Measurements from ENCODE around the gene AEN. TPM values are rescaled to one million over a fixed set of nuclear protein-coding genes. Genes with fewer than 3 reads are reported as not detected.

Gene AEN
- total and polyA plus RNA-seq, 2 donors (not counting 3 experiments of a cell fraction or from before 2014, with no cell fraction given) = 34.2 to 35.6 TPM

DNA sequence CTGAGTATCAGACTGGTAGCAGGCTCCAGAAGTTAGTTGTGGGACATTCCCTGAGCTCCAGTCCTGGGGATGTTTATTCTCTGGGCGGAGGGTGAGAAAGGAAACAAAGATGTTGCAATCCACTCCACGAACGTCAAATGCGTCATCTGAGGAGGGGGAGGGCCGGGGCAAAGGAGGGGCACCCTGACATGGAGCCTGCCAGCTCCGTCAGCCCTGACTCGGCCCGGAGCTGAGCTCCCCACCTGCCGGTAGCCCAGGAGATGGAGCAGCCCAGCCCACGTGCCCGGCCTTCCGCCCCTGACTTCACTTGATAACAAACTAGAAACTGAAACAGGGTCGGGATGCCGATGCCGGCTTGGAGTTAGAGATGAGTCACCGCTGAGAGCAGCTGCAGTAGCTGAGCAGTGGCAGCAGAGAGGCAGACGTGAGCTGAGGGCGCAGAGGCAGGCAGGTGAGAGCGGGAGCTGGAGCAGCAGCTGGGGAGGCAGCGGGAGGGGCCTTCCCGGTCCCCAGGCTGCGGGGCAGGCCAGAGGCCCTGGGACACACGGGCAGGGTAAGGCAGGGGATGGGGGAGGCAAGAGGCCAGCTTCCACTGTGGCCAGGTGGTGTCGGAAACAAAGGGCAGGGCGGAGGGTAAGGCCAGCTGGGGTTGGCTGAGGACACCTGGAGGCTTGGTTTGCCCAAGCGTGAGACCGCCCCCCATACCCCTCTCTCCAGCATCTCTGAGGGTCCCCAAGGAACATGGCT is 17.7 kb downstream of the AEN start, which contains the start of gene ISG20:
Gene ISG20 (plus strand): TSS at position 391 of the 747 bp plus-strand sequence. CDS start 351 bp downstream, at position 742.
- intact Hi-C loops (cut with micrococcal nuclease) (loop anchor here (1.0 kb wide), 4 partner anchors 8 to 170 kb away; partner anchors contain the start of gene AEN), dilution Hi-C loops (cut with MboI; ENCODE audit: extremely low pct_ligation_motif_present, low sequenced_read_pairs) (no loop called here)
- BruUV-seq (replicated peaks) = no TSS peak
- H3K79me2 ChIP-seq (ENCODE audit: control insufficient read depth, insufficient read depth, low read length) = no peaks in the 10 kb centered on the region
- peak within 1 kb of the TSS; percentile 86 for H3K27ac ChIP-seq (ENCODE audit: insufficient read depth, low read depth, low read length)
- no peak within 1 kb of the TSS for H2AFZ ChIP-seq (ENCODE audit: low read depth, low read length)
- H3K4me1 ChIP-seq (ENCODE audit: control insufficient read depth, extremely low read depth, insufficient read depth, low read length) = peaks cover 21% of the 10 kb centered on the region
- H3K36me3 ChIP-seq (ENCODE audit: control insufficient read depth in 2 of 2, extremely low read depth in 1 of 2, insufficient read depth in 2 of 2, low read length in 2 of 2) = peaks cover 2 to 3% of the 10 kb centered on the region in 2 experiments
- TF ChIP-seq CTCF (IDR thresholded peaks at IDR 0.05; ENCODE audit: extremely low read depth in 1 of 2, insufficient read depth in 1 of 2, low read depth in 1 of 2, low read length in 2 of 2) (peak; percentile 30 to 54), MYC (IDR thresholded peaks at IDR 0.05; ENCODE audit: low read depth, low read length) (no peak), POLR2A (IDR thresholded peaks at IDR 0.05; ENCODE audit: low read depth, low read length) (peak; percentile 75), EZH2 (IDR thresholded peaks at IDR 0.05; ENCODE audit: borderline replicate concordance, low read depth, low read length, severe bottlenecking) (no peak), POLR2AphosphoS5 (IDR thresholded peaks at IDR 0.05; ENCODE audit: insufficient read depth, low read depth, low read length) (peak; percentile 92), FOS (IDR thresholded peaks at IDR 0.05; ENCODE audit: borderline replicate concordance, insufficient read depth, low read length) (peak; percentile 97), JUN (IDR thresholded peaks at IDR 0.05; ENCODE audit: borderline replicate concordance, insufficient read depth, insufficient read length, low read depth) (peak; percentile 75), GATA2 (IDR thresholded peaks at IDR 0.05; ENCODE audit: insufficient read depth, insufficient read length, low read depth, low read length) (peak; percentile 62)
- TF ChIP-seq, protein P1, sequence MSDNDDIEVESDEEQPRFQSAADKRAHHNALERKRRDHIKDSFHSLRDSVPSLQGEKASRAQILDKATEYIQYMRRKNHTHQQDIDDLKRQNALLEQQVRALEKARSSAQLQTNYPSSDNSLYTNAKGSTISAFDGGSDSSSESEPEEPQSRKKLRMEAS (IDR thresholded peaks at IDR 0.05; ENCODE audit: insufficient read depth, insufficient read length) = peak; percentile 92
- ChIA-PET POLR2A (interaction anchor here (1.1 to 1.5 kb wide), 4 partner anchors 9 to 172 kb away, joined by 4 to 8 read pairs (median 6); partner anchors contain the start of genes MRPL46 and MRPS11), CTCF (interaction anchor here (0.8 to 1.8 kb wide), 12 partner anchors 9 to 266 kb away, joined by 3 to 11 read pairs (median 3); no protein-coding TSS in a partner anchor)
- no peaks in the 10 kb centered on the region for H3K9me3 ChIP-seq (replicated peaks; ENCODE audit: control insufficient read depth, insufficient read depth, low read length)
- peak within 1 kb of the TSS; percentile 67 for H3K9ac ChIP-seq (replicated peaks; ENCODE audit: extremely low read depth, insufficient read depth, low read length)
- no peaks in the 10 kb centered on the region for H3K9me1 ChIP-seq (replicated peaks; ENCODE audit: control insufficient read depth, extremely low read depth, insufficient read depth, low read length)
- H3K27me3 ChIP-seq (ENCODE audit: control insufficient read depth in 2 of 2, insufficient read depth in 2 of 2, low read length in 2 of 2) = no peaks in the 10 kb centered on the region
- H4K20me1 ChIP-seq (replicated peaks; ENCODE audit: control insufficient read depth, extremely low read depth, insufficient read depth, low read length) = no peaks in the 10 kb centered on the region
- peak; percentile 98 for FAIRE-seq
- peak within 1 kb of the TSS in 1 of 3 experiments; percentile 24 for H3K4me3 ChIP-seq (replicated peaks in 1 of 3; ENCODE audit: insufficient read depth in 1 of 3, low read depth in 1 of 3, low read length in 3 of 3)
- peak; percentile 99 for DNase-seq (ENCODE audit: low read depth, low spot score)
- H3K4me2 ChIP-seq (ENCODE audit: insufficient read depth, low read length) = peak within 1 kb of the TSS; percentile 21
